Uterus (tissue), 2 donors: ENCODE measurements around the gene IFI16.

Experiments
- CTCF ChIP-seq, 4 experiments: fragments of 200-600 bp in 2 of 4; fragments of 450-650 bp in 2 of 4; sonication (generic) in 2 of 4; IDR thresholded peaks; one replicate each; pipeline ENCODE4 v1.5.1; 2016 to 2019; ENCODE audit warnings: antibody characterized with exemption in 4 of 4, mild to moderate bottlenecking in 2 of 4, moderate library complexity in 1 of 4
- POLR2A ChIP-seq, 2 donors: fragments of 450-650 bp; IDR thresholded peaks; one replicate each; pipeline ENCODE4 v1.6.1; 2016; ENCODE audit warnings: antibody characterized with exemption in 2 of 2, mild to moderate bottlenecking in 1 of 2, moderate library complexity in 1 of 2

GRCh38 chr1:159066108-159066507 lies 56.4 kb downstream of the IFI16 start:
- no peak for TF ChIP-seq POLR2A (IDR thresholded peaks at IDR 0.05)
- no peak for TF ChIP-seq CTCF (IDR thresholded peaks at IDR 0.05)
